ENCODE results near the gene HYAL1. TPM values are rescaled to one million over a fixed set of nuclear protein-coding genes. Genes with fewer than 3 reads are reported as not detected.
A peak's percentile ranks its signal among the peaks of the same experiment; 100 is the strongest.

Gene HYAL1
- total and polyA plus RNA-seq, 2 donors from 2014 or later, result 47.5 to 126 TPM

DNA sequence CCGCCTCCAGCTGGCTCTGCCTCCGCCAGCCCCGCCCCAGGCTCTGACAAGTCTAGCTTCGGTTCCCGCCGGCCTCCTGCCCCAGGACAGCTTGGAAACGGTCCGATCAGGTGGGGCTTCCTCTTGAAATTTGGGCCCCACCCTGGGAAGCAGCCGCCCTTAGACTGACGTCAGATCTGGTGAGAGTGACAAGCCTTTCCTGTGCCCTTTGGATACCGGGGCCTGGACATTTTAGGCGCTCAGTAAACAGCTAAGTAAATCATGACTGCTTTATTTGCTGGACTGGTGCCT, 3.8 kb downstream of the HYAL1 start:
- Histone ChIP-seq H3K36me3 (ENCODE audit: control insufficient read depth in 2 of 3, insufficient read depth in 3 of 3, low read length in 3 of 3) (peaks cover 0 to 6% (median 3%) of the 10 kb centered on the region in 3 donors), H3K27me3 (ENCODE audit: control insufficient read depth, insufficient read depth, low read length) (no peaks in the 10 kb centered on the region), H3K4me1 (ENCODE audit: control insufficient read depth in 2 of 3, insufficient read depth in 2 of 3, low read depth in 1 of 3, low read length in 3 of 3) (peaks cover 4 to 38% (median 18%) of the 10 kb centered on the region in 3 donors), H3K9me3 (ENCODE audit: control insufficient read depth in 2 of 3, insufficient read depth in 1 of 3, low read length in 3 of 3) (no peaks in the 10 kb centered on the region), H3K4me3 (ENCODE audit: low read length in 3 of 3) (peak overlapping the region; percentile 50 to 68 (median 67)), H3K27ac (ENCODE audit: low read depth in 2 of 2, low read length in 2 of 2) (peak overlapping the region; percentile 80 to 93), H3K9ac (ENCODE audit: low read length in 3 of 3) (peak overlapping the region; percentile 0 to 64 (median 30))
- TF ChIP-seq CTCF (IDR thresholded peaks at IDR 0.05; ENCODE audit: borderline replicate concordance, extremely low read depth, insufficient read depth), result no peak
- intact Hi-C loops (cut with DNase I), result no loop called here
- FAIRE-seq (no peak), DNase-seq (no peak)

GRCh38 chr3:50298836-50299637, 4.3 kb downstream of the HYAL1 start, which contains the start of the genes HYAL3 and NAA80:
Gene HYAL3 (minus strand): TSS chr3:50299405. CDS start chr3:50295602, 3,803 bp downstream.
Gene NAA80 (minus strand): TSS chr3:50299405. CDS start chr3:50297463, 1,942 bp downstream.
- peak; percentile 99 for FAIRE-seq
- peak within 1 kb of the TSS; percentile 74 to 92 (median 91) for H3K4me3 ChIP-seq (ENCODE audit: low read length in 3 of 3)
- H3K9me3 ChIP-seq (ENCODE audit: control insufficient read depth in 2 of 3, insufficient read depth in 1 of 3, low read length in 3 of 3), result no peaks in the 10 kb centered on the region
- peaks cover 0 to 6% (median 3%) of the 10 kb centered on the region in 3 donors for H3K36me3 ChIP-seq (ENCODE audit: control insufficient read depth in 2 of 3, insufficient read depth in 3 of 3, low read length in 3 of 3)
- peak; percentile 27 for TF ChIP-seq CTCF (IDR thresholded peaks at IDR 0.05; ENCODE audit: borderline replicate concordance, extremely low read depth, insufficient read depth)
- H3K9ac ChIP-seq (ENCODE audit: low read length in 3 of 3), result peak within 1 kb of the TSS; percentile 76 to 94 (median 94)
- peak; percentile 99 to 100 (median 100) for DNase-seq
- peak within 1 kb of the TSS; percentile 94 for H3K27ac ChIP-seq (ENCODE audit: low read depth in 2 of 2, low read length in 2 of 2)
- peaks cover 4 to 38% (median 18%) of the 10 kb centered on the region in 3 donors for H3K4me1 ChIP-seq (ENCODE audit: control insufficient read depth in 2 of 3, insufficient read depth in 2 of 3, low read depth in 1 of 3, low read length in 3 of 3)
- no peaks in the 10 kb centered on the region for H3K27me3 ChIP-seq (ENCODE audit: control insufficient read depth, insufficient read depth, low read length)
- intact Hi-C loops (cut with DNase I), result no loop called here

- peak overlapping the region in 2 of 3 donors; percentile 76 to 94 for H3K9ac ChIP-seq (ENCODE audit: low read length in 3 of 3)
- H3K27me3 ChIP-seq (ENCODE audit: control insufficient read depth, insufficient read depth, low read length), result no peaks in the 10 kb centered on the region
- no peak for TF ChIP-seq CTCF (IDR thresholded peaks at IDR 0.05; ENCODE audit: borderline replicate concordance, extremely low read depth, insufficient read depth)
- peak overlapping the region in 2 of 3 donors; percentile 74 to 92 for H3K4me3 ChIP-seq (ENCODE audit: low read length in 3 of 3)
- FAIRE-seq (no peak), DNase-seq (peak in 1 of 5 donors; percentile 62)
- H3K27ac ChIP-seq (ENCODE audit: low read depth in 2 of 2, low read length in 2 of 2), result peak overlapping the region; percentile 94
- peaks cover 0 to 6% (median 3%) of the 10 kb centered on the region in 3 donors for H3K36me3 ChIP-seq (ENCODE audit: control insufficient read depth in 2 of 3, insufficient read depth in 3 of 3, low read length in 3 of 3)
- H3K9me3 ChIP-seq (ENCODE audit: control insufficient read depth in 2 of 3, insufficient read depth in 1 of 3, low read length in 3 of 3), result no peaks in the 10 kb centered on the region
- H3K4me1 ChIP-seq (ENCODE audit: control insufficient read depth in 2 of 3, insufficient read depth in 2 of 3, low read depth in 1 of 3, low read length in 3 of 3), result peaks cover 4 to 38% (median 20%) of the 10 kb centered on the region in 3 donors
- intact Hi-C loops (cut with DNase I), result no loop called here
Measured at GRCh38 chr3:50297896-50298725, 5.3 kb downstream of the HYAL1 start.
